Right lobe of liver (tissue), 6 donors: ENCODE measurements around the gene RAVER2. TPM values are rescaled to one million over a fixed set of nuclear protein-coding genes. Genes with fewer than 3 reads are reported as not detected.
A peak's percentile ranks its signal among the peaks of the same experiment; 100 is the strongest.

Experiments used
- ATAC-seq, 4 donors: fragments of 200-7000 bp; cut with Tn5 transposase; one replicate each; pipeline ENCODE4 v1.9.1; 2020; ENCODE audit warnings: mild to moderate bottlenecking in 4 of 4, moderate library complexity in 4 of 4
- DNase-seq, 3 donors: peaks; one replicate each; pipeline ENCODE4 v3.0.0-alpha.2; 2020
- H3K27ac ChIP-seq, 3 donors: fragments of 200-600 bp; one replicate each; pipeline ENCODE4 v1.8.0; 2022
- H3K27me3 ChIP-seq, 2 donors: fragments of 200-600 bp; one replicate each; pipeline ENCODE4 v1.8.0; 2022
- H3K36me3 ChIP-seq, 4 donors: fragments of 200-600 bp; sonication (generic) in 1 of 4; one replicate each; pipeline versions ENCODE4 v1.5.1 to v1.8.0; 2017 to 2022; ENCODE audit warnings: control low read depth in 1 of 4
- H3K4me1 ChIP-seq, 4 donors: fragments of 200-600 bp; sonication (generic) in 1 of 4; one replicate each; pipeline versions ENCODE4 v1.5.1 to v1.8.0; 2017 to 2022; ENCODE audit warnings: control low read depth in 1 of 4
- H3K4me3 ChIP-seq, 3 donors: fragments of 200-600 bp; one replicate each; pipeline ENCODE4 v1.8.0; 2022
- H3K9me3 ChIP-seq, 4 donors: fragments of 200-600 bp; sonication (generic) in 1 of 4; one replicate each; pipeline versions ENCODE4 v1.5.1 to v1.8.0; 2017 to 2022; ENCODE audit warnings: control low read depth in 1 of 4
- POLR2A ChIP-seq: fragments of 450-650 bp; IDR thresholded peaks from one replicate; pipeline ENCODE4 v1.6.1; 2017; ENCODE audit warnings: antibody characterized with exemption, mild to moderate bottlenecking
- WGBS: methylation state at CpG from one replicate; pipeline ENCODE4 v1.1.6; 2018; ENCODE audit warnings: low coverage, low lambda C conversion rate; ENCODE audit not compliant: insufficient coverage; ENCODE audit errors: missing lambda C conversion rate; 5-methylcytosine and 5-hydroxymethylcytosine counted together
- intact Hi-C, 2 donors: fragments of 100-400 bp; cut with DNase I; formaldehyde crosslinking; loops; one replicate each; pipeline versions ENCODE4 v1.11.2 to v1.14.1; 2022
- total RNA-seq, 6 experiments: library from RNA; depleted of rRNA in 2 of 6; stranded (reverse); fragments of >200 nt in 2 of 6; fragmentation: NEBNext Ultra II Directional in 3 of 6; extraction: Animal tissue kit (Norgen Biotek cat#: 25700) in 3 of 6; gene quantifications; one replicate each; pipeline versions ENCODE4 v1.1.0 to v1.2.4, GENCODE V29; 2016 to 2023
- TF ChIP-seq, protein P1 (sequence below), 4 donors: fragments of 200-600 bp in 3 of 4; fragments of 450-650 bp in 1 of 4; IDR thresholded peaks; one replicate each; pipeline versions ENCODE4 v1.5.1 to v1.8.0; 2016 to 2022; ENCODE audit warnings: antibody characterized with exemption in 4 of 4, mild to moderate bottlenecking in 2 of 4
- donor health status: DM: no; HTN: yes; CAD: no.
- donor health status: DM: no; HTN: no; CAD: no.
- donor health status: DM: no; HTN: no; CAD: no.
- donor health status: DM: no; HTN: yes; CAD: no.
- donor health status: DM: no; HTN: yes; CAD: no.

Gene RAVER2
- total RNA-seq, 6 experiments from 2014 or later: 0.51 to 0.91 (median 0.77) TPM

DNA sequence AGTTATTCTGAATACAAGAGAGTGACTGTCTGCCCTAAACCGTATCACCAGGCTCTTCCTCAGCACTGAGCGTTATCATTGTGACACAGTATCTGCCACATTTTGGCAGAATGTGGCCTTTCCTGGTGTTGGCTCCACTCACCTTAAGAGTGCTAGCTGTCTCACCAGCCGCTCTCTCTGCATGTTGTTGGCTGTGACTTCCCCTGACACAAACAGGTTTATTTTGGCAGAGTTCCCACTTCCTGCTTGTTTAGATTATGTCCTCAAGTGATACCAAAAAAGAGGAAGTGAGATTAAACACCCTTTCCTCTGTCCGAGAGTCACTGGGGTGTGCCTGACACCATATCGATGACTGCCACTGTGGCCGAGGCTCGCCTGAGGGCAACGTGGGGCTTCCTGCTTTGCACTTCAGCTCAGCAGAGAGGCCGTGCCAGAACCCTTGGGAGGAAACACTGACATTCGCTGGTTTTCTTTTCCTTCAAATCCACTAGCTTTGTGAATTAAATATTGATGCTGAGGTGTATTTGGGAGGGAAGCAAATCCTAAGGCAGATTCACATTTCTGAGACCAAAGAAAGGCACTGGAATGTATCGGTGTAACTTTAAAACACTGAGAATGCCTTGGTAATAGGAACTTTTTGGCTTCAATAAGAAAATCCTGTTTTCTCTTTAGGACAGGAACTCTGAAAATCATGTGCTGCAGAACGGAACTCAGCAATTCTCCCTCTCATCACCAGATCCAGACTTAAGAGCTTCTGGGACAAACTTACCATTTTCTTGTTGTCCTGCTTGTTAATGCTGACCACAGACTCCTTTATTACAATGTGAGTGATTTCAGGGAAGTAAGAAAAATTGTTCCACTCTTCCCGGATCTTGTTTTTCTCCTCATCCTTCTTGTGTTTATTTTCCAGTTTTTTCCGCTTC is 119.4 kb downstream of the RAVER2 start:
- Histone ChIP-seq H3K36me3 (peaks cover 0 to 40% (median 9%) of the 10 kb centered on the region in 4 donors), H3K4me3 (no peak overlapping the region), H3K9me3 (no peaks in the 10 kb centered on the region), H3K27me3 (no peaks in the 10 kb centered on the region), H3K4me1 (no peaks in the 10 kb centered on the region), H3K27ac (peak overlapping the region; percentile 1 to 58 (median 14))
- DNase-seq (peak; percentile 74 to 88 (median 81)), ATAC-seq (peak; percentile 86 to 90 (median 88))
- TF ChIP-seq POLR2A: no peak
- TF ChIP-seq, protein P1, sequence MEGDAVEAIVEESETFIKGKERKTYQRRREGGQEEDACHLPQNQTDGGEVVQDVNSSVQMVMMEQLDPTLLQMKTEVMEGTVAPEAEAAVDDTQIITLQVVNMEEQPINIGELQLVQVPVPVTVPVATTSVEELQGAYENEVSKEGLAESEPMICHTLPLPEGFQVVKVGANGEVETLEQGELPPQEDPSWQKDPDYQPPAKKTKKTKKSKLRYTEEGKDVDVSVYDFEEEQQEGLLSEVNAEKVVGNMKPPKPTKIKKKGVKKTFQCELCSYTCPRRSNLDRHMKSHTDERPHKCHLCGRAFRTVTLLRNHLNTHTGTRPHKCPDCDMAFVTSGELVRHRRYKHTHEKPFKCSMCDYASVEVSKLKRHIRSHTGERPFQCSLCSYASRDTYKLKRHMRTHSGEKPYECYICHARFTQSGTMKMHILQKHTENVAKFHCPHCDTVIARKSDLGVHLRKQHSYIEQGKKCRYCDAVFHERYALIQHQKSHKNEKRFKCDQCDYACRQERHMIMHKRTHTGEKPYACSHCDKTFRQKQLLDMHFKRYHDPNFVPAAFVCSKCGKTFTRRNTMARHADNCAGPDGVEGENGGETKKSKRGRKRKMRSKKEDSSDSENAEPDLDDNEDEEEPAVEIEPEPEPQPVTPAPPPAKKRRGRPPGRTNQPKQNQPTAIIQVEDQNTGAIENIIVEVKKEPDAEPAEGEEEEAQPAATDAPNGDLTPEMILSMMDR (IDR thresholded peaks at IDR 0.05): no peak
- intact Hi-C loops: no loop called here
- 37% methylated on average over 13 of the region's 14 CpGs for WGBS

DNA sequence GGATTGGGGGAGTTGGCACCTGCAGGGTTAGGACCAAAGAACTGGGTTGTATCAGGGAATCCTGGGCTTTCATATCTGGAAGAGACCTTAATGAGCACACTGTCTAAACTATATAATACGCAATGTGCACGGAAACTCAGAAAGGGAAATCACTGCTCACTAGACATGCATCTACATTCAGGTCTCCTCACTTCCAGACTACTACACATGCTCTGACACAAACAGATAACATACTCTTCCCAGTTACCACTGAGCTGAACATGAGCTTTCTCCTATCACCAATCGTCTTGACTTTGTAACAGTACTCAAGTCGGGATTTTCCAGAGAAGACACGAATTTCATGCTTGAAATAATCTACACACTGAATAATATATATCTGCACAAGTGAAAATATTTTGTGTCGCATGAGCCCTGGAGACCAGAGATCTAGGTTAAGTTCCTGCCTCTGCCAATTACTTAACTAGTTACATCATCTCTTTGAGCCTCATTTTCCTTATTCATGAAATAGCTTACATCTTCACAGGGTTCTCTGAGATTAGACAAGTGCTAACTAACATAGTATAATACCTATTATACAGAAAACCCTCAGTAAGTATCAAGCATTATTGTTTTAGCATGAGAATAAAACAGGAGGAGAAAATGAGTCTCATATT is 120.4 kb downstream of the RAVER2 start:
- Histone ChIP-seq H3K27ac (peak overlapping the region in 2 of 3 donors; percentile 14 to 58), H3K9me3 (no peaks in the 10 kb centered on the region), H3K4me3 (no peak overlapping the region), H3K36me3 (peaks cover 0 to 31% (median 5%) of the 10 kb centered on the region in 4 donors), H3K27me3 (no peaks in the 10 kb centered on the region), H3K4me1 (no peaks in the 10 kb centered on the region)
- ATAC-seq (no peak), DNase-seq (no peak)
- TF ChIP-seq POLR2A: no peak
- TF ChIP-seq, protein P1 (IDR thresholded peaks at IDR 0.05): no peak
- WGBS: 73% methylated on average over 6 of the region's 6 CpGs
- intact Hi-C loops: no loop called here

DNA sequence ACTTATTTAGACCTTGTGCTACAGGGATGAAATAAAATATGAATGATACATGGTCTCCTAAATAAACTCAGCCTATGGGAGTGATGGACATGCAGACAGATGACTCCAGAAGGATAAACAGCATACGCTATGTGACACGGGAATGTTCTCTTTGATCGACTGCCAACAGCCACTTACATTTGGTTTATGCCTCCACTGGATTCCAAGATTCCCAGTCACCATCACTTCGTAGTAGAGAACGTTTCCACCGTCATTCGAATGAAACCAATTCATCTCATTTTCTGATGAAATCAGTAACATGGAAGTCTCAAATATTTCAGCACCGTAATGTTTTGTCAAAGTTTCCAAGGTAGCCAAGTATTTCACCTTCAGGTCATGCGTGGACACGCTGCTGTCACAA is 121.8 kb downstream of the RAVER2 start:
- H3K36me3 ChIP-seq: peaks cover 0 to 44% (median 3%) of the 10 kb centered on the region in 4 donors
- no peak overlapping the region for H3K4me3 ChIP-seq
- no peak overlapping the region for H3K27ac ChIP-seq
- TF ChIP-seq, protein P1 (IDR thresholded peaks at IDR 0.05): no peak
- TF ChIP-seq POLR2A: no peak
- no peaks in the 10 kb centered on the region for H3K4me1 ChIP-seq
- H3K9me3 ChIP-seq: no peaks in the 10 kb centered on the region
- 90% methylated on average over 10 of the region's 10 CpGs for WGBS
- intact Hi-C loops: no loop called here
- DNase-seq (no peak), ATAC-seq (no peak)
- no peaks in the 10 kb centered on the region for H3K27me3 ChIP-seq

DNA sequence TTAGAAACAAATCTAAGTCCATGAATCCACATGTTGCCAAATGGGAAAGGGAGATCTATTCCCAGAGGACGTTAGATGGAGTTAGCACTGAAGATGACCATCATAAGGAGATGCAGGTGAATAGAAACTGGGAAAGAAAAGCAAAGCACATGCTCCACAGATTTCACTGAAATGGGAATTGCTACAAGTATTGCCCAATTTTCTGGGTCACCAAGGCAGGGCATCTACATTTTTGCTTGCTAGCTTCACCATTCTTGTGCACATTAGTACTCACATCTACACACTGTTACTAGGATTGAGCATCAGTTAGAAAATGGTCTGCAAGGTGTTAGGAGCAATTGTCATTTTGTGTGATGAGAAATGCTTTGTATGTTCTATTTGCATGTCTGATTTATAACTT is 122.4 kb downstream of the RAVER2 start:
- no peak overlapping the region for H3K27ac ChIP-seq
- TF ChIP-seq, protein P1 (IDR thresholded peaks at IDR 0.05): no peak
- no peak for TF ChIP-seq POLR2A
- ATAC-seq (no peak), DNase-seq (no peak)
- H3K4me3 ChIP-seq: no peak overlapping the region
- no peaks in the 10 kb centered on the region for H3K27me3 ChIP-seq
- H3K36me3 ChIP-seq: peaks cover 0 to 48% (median 3%) of the 10 kb centered on the region in 4 donors
- H3K9me3 ChIP-seq: no peaks in the 10 kb centered on the region
- no peaks in the 10 kb centered on the region for H3K4me1 ChIP-seq
- intact Hi-C loops: no loop called here
- WGBS: 73% methylated on average over 1 of the region's 1 CpG
